Myocyte (in vitro differentiated cells): ENCODE data around the gene ZNG1F. TPM values are rescaled to one million over a fixed set of nuclear protein-coding genes. Genes with fewer than 3 reads are reported as not detected.
"Not testable (repeated sequence)": the region's sequence is repeated elsewhere in the genome, so short reads cannot be mapped to it uniquely, and the experiment has no call there.

ENCODE experiments used
- DNase-seq: peaks from one replicate; pipeline ENCODE4 v3.0.0-alpha.2; 2012; ENCODE audit warnings: low read depth
- microRNA-seq: library from miRNA; unstranded; fragments of <30 nt; microRNA quantifications from one replicate; pipeline ENCODE4, GENCODE V29; 2016
- total RNA-seq: library from RNA; depleted of rRNA; stranded (reverse); fragments of >200 nt; gene quantifications from 2 replicates; pipeline ENCODE4 v1.2.3, GENCODE V29; 2014

Gene ZNG1F
- total RNA-seq, 1 donor from 2014 or later, result 9.5 TPM

DNA sequence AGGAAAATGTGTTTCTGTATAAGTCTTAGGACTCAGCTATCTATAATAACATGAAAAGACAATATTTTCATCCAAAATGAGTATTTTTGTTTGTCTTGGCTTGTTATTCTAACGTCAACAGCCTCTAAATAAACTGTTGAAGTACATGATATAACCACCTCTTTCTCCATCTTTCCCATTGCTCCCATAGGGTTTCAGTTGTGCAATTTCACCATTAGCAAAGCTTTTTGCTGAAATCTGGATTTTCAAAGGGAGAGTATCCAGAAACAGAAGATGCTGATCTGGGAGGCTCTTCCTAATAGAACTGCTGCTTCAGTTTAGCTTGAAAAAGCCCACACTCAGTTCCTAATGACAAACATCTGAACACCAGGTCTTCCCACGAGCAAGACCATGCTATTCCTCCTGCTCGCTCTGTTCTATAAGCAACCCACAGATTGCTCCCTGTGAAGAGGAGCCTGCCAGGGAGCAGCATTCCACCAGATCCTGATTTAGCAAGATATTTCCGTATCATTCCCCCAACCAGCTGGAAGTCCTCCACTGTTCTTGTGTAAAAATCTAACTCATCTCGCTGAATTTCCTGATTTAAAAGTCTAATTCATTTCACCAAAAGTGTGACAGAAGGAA lies 101.8 kb downstream of the ZNG1F start:
- not testable (repeated sequence) for DNase-seq

DNA sequence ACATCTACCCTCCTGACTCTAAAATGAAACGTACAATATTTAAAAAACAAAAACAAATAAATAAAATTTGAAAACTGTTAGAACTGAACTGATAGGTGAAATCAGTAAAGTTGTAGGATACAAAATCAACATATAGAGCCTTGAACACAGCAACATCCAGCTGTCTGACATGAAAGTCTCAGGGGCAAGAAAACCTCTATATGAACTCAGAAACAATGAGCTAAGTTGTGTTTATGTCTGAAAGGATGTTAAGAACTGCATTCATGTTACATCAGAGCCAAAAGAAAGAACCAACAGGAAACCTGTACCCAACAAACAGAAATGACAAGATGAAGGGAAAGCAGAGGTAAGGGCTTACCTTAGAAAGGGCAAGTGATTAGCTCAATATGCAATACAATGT lies 102.4 kb downstream of the ZNG1F start:
- DNase-seq, result not testable (repeated sequence)

DNA sequence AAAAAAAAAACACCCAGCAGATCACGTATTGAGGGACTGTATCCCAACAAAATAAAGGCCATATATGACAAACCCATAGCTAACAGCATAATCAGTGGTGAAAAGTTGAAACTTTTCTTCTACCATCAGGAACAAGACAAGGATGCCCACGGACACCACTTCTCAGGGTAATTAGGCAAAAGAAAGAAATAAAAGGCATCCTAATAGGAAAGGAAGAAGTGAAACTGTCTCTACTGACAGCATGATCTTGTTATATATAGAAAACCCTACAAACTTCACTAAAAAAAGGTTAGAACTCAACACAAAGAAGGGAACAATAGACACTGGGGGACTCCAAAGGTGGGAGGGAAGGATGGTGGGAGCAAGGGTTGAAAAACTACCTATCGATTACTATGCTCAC lies 102.9 kb downstream of the ZNG1F start:
- DNase-seq, result not testable (repeated sequence)

DNA sequence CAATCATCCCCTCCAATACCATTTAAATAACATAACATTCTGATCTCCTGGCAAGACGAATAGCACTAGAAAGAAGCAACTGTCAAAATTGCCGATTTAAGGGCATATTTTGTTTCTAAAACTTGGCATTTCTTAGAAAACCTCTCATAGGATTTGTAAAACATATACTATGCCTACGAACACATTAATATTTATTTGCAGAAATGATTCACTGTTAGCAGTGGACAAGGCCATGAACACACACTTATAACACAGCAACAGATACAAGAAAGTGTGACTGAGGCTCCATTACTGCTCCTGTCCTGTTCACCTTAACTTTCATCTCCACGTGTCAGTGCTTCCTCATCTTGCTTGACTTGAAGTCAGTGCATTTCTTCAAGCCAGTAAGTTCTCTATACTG lies 106.8 kb downstream of the ZNG1F start:
- DNase-seq, result not testable (repeated sequence)

Small RNAs within 50 kb of the gene (microRNA-seq; reads per million reads assigned to microRNA genes)
- not detected for gene MIR4477A

Other genes starting within 250 kb of the ZNG1F start
- gene FOXD4L6, start 60.6 kb downstream of the ZNG1F start, total RNA-seq, result 0.05 TPM in 1 of 2 replicates, not detected in the other